NCI-H146 (cell line): ENCODE data around the gene EFHC2.

ENCODE experiments used
- DNase-seq: peaks from one replicate; lab custom pipeline; 2025; lab: John Stamatoyannopoulos, UW

Gene EFHC2, protein sequence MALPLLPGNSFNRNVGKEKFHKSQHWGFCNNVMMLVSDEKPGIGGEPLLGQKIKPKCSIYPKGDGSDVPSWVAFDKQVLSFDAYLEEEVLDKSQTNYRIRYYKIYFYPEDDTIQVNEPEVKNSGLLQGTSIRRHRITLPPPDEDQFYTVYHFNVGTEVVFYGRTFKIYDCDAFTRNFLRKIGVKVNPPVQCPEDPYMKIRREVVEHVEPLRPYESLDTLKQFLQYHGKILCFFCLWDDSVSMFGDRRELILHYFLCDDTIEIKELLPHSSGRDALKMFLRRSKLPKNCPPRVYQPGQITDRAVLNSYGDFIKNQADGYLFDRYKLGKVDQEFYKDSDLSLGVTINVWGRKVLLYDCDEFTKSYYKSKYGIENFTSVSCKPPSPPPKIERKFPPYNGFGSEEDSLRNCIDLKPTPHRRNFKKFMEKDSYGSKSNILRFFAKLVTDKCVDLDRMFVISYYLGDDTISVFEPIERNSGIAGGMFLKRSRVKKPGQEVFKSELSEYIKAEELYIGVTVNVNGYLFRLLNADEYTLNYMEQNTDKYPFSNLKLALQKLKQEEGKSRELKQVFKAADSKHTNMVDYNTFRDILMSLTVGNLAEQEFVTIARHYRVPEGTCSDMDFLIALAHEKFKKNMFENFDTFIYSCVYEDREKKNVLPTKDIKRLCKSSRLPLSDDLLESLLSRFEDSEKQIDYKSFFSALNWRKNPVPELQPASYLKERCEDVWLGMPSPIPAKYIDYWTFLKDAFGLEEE

GRCh38 chrX:44343412-44344141 is at the start of gene EFHC2:
Gene EFHC2 (minus strand): TSS chrX:44343672. CDS start chrX:44343588, 84 bp downstream.
- DNase-seq, result no peak

DNA sequence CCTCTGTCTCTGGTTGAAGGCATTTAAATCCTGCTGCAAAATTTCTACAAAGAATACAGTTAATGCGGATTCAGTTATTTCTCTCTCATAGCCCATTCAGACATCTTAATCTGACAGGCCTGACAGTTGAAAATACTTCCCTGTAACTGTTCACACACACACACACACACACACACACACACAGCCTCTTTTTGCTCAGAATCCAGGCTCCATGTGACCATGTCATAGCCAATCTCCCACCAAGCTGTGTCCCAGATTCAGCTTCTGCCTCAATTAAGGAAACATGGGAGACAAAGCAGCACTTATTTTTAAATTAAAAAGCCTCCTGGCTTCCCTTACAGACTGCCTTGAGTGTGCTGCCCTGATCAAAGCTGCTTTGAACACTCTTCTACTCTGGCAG is 49.3 kb upstream of the EFHC2 start:
- DNase-seq, result no peak

DNA sequence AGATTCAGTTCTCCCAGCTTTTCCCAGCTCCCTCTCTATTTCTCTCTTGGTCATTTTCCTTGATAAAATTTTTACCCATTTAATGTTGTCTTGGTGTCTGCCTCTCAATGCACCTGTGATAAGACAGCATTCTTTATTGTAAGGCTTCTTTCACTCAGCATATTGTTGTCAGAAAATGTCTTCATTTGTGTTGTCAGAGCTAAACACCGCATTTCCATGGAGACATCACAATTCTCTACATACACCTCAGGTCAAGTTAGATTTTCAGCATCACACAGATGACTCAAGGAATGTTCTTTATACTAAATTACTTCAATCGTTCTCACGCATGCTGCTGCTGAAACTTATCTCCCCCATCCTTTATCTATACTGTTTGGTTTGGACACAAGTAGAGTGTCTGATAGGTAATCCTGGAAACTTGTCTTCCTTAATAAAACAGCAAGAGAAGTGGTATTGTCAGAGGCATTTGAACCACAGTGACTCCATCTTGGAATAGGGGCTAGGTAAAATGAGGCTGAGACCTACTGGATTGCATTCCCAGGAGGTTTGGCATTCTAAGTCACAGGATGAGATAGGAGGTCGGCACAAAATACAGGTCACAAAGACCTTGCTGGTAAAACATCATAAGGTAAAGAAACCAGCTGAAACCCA is 41.3 kb upstream of the EFHC2 start:
- DNase-seq, result no peak

GRCh38 chrX:44382871-44383270 is 39.4 kb upstream of the EFHC2 start:
- no peak for DNase-seq

DNA sequence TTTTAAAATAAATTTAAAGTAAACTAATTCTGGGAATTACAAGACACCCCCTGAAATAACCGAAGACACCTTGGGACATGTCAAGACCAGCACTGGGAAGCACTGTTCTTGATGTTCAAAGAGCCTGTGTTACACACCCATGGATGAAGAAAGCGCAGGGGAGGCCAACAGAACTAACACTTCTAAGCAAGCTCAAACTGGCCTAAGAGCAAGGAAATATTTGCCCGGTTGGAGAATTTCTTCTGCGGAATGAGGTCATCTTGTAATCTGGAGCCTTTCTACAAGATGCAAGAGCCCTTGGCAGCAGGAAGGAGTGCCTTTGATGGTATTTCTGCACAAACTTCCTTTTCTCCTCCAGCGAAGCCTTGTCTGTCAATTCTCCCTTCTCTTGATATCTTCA is 9.3 kb upstream of the EFHC2 start:
- DNase-seq, result no peak

- DNase-seq, result no peak
Observed at GRCh38 chrX:44349561-44349960, 6.1 kb upstream of the EFHC2 start.

DNA sequence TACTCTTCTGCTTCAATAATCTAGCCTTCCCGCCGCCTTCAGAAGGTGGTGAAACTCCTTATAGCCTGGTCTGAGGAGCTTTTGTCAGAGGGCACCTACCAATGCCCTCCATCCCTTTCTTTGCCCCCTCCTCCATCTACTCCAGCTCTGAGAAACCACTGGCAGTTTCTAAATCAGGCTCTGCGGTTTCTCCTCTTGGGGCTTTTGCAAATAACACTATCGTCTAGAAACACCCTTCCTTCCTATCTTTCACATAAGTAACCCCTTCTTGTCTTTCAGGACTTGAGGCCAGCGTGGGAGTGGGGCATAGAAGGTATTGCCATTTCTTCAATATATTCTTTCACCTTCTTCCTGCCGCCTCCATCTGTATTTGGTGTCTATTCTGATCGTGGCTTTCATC is 1.2 kb upstream of the EFHC2 start:
- DNase-seq, result no peak

- DNase-seq, result no peak
Observed at GRCh38 chrX:44344194-44344593, 722 bp upstream of the EFHC2 start.

- DNase-seq, result no peak
Observed at GRCh38 chrX:44342866-44343265, 606 bp downstream of the EFHC2 start.

DNA sequence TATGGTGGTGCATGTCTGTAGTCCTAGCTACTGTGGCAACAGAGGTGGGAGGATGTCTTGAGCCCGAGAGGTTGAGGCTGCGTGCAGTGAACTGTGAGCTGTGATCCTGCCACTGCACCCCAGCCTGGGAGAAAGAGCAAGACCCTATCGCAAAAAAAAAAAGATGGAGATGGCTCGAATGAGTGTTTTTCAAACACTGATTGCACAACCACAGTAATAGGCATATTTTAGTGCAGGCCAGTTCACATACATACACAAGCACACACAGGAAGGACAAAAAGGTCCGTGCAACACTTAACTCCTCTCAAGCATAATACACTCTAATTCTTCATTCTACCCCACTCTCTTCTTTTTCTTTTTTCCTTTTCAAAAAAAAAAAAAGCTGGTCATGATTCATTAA is 5.1 kb downstream of the EFHC2 start:
- DNase-seq, result no peak

- DNase-seq, result no peak
Observed at GRCh38 chrX:44332437-44332836, 11.0 kb downstream of the EFHC2 start.

DNA sequence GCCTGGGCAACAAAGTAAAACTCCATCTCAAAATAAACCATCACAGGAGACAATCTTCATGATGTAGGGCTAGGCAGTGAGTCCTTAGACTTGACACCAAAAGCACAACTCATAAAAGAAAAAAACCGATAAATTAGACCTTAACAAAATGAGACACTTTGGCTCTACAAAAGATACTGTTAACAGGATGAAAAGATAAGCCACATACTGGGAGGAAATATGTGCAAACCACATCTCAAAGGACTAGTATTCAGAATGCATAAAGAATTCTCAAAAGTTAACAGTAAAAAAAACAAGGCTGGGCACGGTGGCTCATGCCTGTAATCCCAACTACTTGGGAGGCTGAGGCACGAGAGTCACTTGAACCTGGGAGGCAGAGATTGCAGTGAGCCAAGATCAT is 13.2 kb downstream of the EFHC2 start:
- DNase-seq, result no peak

DNA sequence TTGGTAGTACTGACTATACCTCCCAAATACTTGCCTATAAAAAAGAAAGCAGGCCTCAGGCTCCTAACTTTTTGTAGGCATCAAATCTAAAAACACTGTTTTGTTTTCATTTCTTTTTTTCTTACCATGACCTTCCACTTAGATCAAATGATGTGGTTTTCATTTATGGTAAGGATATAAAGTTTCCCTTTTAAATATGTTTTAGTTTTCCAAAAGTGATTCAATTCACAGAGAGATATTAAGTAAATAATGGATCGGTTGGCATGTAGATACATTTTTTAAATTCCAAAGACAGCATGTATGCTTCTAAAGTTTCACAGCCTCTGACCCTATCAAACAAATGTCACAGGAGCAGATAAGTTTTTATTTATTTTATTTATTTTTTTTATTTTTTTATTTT is 23.9 kb downstream of the EFHC2 start:
- no peak for DNase-seq

DNA sequence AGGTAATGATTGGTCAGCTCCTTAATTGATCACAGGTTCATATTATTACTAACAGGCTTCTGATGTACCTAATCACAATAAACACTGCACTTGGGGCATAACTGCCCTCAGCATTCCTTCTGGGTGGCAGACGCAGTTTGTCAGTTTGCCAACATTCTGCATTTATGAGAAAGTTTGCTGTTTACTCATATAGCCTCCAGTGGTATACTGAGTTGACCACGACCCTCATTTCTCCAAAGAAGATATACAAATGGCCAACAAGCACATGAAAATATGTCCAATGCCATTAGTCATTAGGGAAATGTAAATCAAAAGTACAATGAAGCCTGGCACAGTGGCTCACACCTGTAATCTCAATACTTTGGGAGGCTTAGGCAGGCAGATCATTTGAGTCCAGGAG is 26.3 kb downstream of the EFHC2 start:
- DNase-seq, result no peak

GRCh38 chrX:44314808-44315207 is 28.7 kb downstream of the EFHC2 start:
- DNase-seq, result no peak

- DNase-seq, result no peak
Observed at GRCh38 chrX:44314259-44314734, 29.2 kb downstream of the EFHC2 start.

DNA sequence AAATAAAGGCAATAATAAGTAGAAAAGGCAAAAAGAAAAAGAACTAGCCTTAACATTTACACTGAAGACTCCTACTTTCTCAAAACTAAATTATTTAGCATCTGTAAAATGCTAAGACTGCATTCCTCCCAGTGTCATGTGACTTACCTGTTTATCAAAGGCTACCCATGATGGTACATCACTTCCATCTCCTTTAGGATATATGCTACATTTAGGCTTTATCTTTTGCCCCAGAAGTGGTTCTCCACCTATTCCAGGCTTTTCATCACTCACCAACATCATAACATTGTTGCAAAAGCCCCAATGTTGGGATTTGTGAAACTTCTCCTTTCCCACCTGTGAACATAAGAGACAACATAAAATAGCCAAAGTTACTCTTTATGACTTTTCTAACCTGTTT is 31.1 kb downstream of the EFHC2 start:
- DNase-seq, result no peak

DNA sequence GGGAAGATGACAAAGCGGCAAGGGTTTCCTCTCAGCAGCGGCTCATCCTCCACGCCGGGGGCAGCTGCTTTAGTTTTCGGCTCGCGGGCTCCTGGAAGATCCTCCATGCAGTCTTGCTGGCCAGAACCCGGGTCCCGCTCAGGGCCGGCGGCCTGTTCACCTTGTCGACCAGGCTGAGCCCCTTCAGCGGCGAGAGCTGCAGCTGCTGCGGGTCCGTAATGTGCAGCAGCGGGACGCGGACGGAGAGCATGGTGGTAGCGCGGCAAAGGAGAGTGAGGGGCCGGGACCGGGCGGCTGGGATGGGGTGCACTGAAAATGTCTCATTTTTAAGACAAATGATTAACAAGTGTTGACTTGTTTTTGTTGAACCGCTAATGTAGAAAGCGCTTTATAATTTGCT is 33.2 kb downstream of the EFHC2 start:
- no peak for DNase-seq

DNA sequence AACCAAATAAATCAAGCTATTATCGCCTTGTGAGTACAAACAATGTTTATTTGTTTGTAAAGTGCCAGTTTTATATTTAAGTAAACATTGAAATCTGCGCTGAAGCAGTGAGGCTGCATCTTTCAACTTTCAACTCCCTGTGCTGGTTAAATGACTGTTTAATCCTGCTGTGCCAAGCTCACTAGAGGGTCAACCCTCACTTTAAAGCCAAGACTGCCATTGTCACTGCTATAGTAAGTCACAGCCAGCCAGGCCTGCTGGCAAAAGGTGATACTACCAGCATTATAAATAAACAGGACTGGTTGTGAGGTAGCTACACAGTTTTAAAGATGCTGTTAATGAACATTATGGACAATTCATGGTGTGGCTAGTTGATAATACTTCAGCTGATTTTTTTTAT is 34.6 kb downstream of the EFHC2 start:
- no peak for DNase-seq

GRCh38 chrX:44306356-44306755 is 37.1 kb downstream of the EFHC2 start:
- DNase-seq, result no peak

DNA sequence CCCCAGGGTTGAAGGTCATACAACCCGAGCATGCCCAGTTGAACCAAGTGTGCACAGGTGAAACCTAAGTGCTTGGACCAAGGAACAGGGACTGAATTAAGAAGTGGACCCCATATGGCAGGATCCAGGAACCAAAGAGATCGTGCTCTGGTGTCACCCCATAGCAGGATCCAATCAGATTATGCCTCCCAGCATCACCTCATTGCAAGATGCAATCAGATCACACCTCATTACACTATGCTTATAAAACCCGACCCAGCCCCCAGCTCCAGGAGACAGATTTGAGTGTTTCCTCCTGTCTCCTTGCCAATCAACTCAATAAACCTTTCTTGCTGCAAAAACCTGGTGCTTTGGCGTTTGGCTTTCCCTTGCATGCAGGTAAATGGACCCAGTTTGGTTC is 37.6 kb downstream of the EFHC2 start:
- DNase-seq, result no peak

GRCh38 chrX:44303119-44303518 is 40.4 kb downstream of the EFHC2 start:
- DNase-seq, result no peak
